Astrocyte of the spinal cord (primary cell): ENCODE measurements around the gene AIFM1.

Source experiments
- DNase-seq: peaks from one replicate; pipeline ENCODE4 v3.0.0; 2011; ENCODE audit warnings: low read depth, low spot score
- H3K4me3 ChIP-seq: 2 replicates; pipeline ENCODE4 v1.5.1; 2011; ENCODE audit warnings: low read depth, mild to moderate bottlenecking, low read length, moderate library complexity
- CTCF ChIP-seq: IDR thresholded peaks from 2 replicates; pipeline ENCODE4 v1.5.1; 2012; ENCODE audit warnings: low read depth, mild to moderate bottlenecking, low read length, inconsistent platforms
- in situ Hi-C: cut with HindIII; loops from 2 replicates; pipeline ENCODE4 v1.10.0; 2017; ENCODE audit warnings: low sequenced_read_pairs

Gene AIFM1

GRCh38 chrX:130090364-130090763, 75.3 kb downstream of the AIFM1 start:
- TF ChIP-seq CTCF = no peak
- H3K4me3 ChIP-seq = no peak overlapping the region
- no peak for DNase-seq
- in situ Hi-C loops = no loop called here

GRCh38 chrX:130086447-130087206, 79.0 kb downstream of the AIFM1 start:
- H3K4me3 ChIP-seq = no peak overlapping the region
- in situ Hi-C loops = no loop called here
- no peak for DNase-seq
- no peak for TF ChIP-seq CTCF

GRCh38 chrX:130085551-130086446, 79.8 kb downstream of the AIFM1 start:
- no peak overlapping the region for H3K4me3 ChIP-seq
- in situ Hi-C loops = no loop called here
- no peak for DNase-seq
- TF ChIP-seq CTCF = no peak

- no peak for TF ChIP-seq CTCF
- no peak for DNase-seq
- H3K4me3 ChIP-seq = no peak overlapping the region
- in situ Hi-C loops = no loop called here
These were observed 80.9 kb downstream of the AIFM1 start for GRCh38 chrX:130084631-130085237.

- H3K4me3 ChIP-seq = no peak overlapping the region
- TF ChIP-seq CTCF = no peak
- in situ Hi-C loops = no loop called here
- no peak for DNase-seq
These were observed 81.8 kb downstream of the AIFM1 start for GRCh38 chrX:130083656-130084382.

GRCh38 chrX:130083107-130083490, 82.5 kb downstream of the AIFM1 start:
- no peak overlapping the region for H3K4me3 ChIP-seq
- no peak for TF ChIP-seq CTCF
- in situ Hi-C loops = no loop called here

More at GRCh38 chrX:130083107-130083490, 82.5 kb downstream of the AIFM1 start:
- no peak for DNase-seq
